Astrocyte (in vitro differentiated cells and primary cell): Measurements from ENCODE around the gene CIDEB. TPM values are rescaled to one million over a fixed set of nuclear protein-coding genes. Genes with fewer than 3 reads are reported as not detected.

Experiments used
- DNase-seq: peaks from one replicate; pipeline ENCODE4 v3.0.0-alpha.2; 2010; ENCODE audit warnings: low read depth
- FAIRE-seq: peaks from 2 replicates; lab custom pipeline; 2011; peaks lifted over from hg19 to GRCh38; lab: Jason Lieb, UNC
- H2AFZ ChIP-seq: 2 replicates; pipeline ENCODE4 v1.6.0; 2012; ENCODE audit warnings: low read depth, low read length, inconsistent platforms
- H3K27ac ChIP-seq: 2 replicates; pipeline ENCODE4 v1.5.1; 2011; ENCODE audit warnings: low read depth, low read length, inconsistent platforms
- H3K27me3 ChIP-seq: 2 replicates; pipeline ENCODE4 v1.6.0; 2011; ENCODE audit warnings: low read length, inconsistent platforms; ENCODE audit not compliant: insufficient read depth
- H3K36me3 ChIP-seq: 2 replicates; pipeline ENCODE4 v1.5.1; 2011; ENCODE audit warnings: low read length, inconsistent platforms; ENCODE audit not compliant: insufficient read depth
- H3K4me1 ChIP-seq: 2 replicates; pipeline ENCODE4 v1.5.1; 2011; ENCODE audit warnings: low read length, inconsistent platforms; ENCODE audit not compliant: insufficient read depth
- H3K4me2 ChIP-seq: 2 replicates; pipeline ENCODE4 v1.6.0; 2012; ENCODE audit warnings: low read length, inconsistent platforms
- H3K4me3 ChIP-seq: 2 replicates; pipeline ENCODE4 v1.5.1; 2011; ENCODE audit warnings: low read depth, mild to moderate bottlenecking, low read length, inconsistent platforms; ENCODE audit not compliant: insufficient read depth
- H3K79me2 ChIP-seq: 2 replicates; pipeline ENCODE4 v1.6.0; 2012; ENCODE audit warnings: mild to moderate bottlenecking, low read length, inconsistent platforms; ENCODE audit not compliant: insufficient read depth
- H3K9ac ChIP-seq: 2 replicates; pipeline ENCODE4 v1.6.0; 2012; ENCODE audit warnings: mild to moderate bottlenecking, low read length, inconsistent platforms
- H3K9me3 ChIP-seq: 2 replicates; pipeline ENCODE4 v1.5.1; 2012; ENCODE audit warnings: low read depth, mild to moderate bottlenecking, low read length, inconsistent platforms; ENCODE audit not compliant: insufficient read depth
- H4K20me1 ChIP-seq: 2 replicates; pipeline ENCODE4 v1.6.0; 2012; ENCODE audit warnings: low read length, inconsistent platforms; ENCODE audit not compliant: insufficient read depth
- H3K27ac Mint-ChIP-seq: one replicate; pipeline ENCODE4 v1.8.0; 2021; ENCODE audit warnings: mild to moderate bottlenecking, mixed read lengths; ENCODE audit not compliant: unreplicated experiment
- H3K27me3 Mint-ChIP-seq: one replicate; pipeline ENCODE4 v1.8.0; 2021; ENCODE audit warnings: low read depth, mixed read lengths; ENCODE audit not compliant: unreplicated experiment
- H3K36me3 Mint-ChIP-seq: one replicate; pipeline ENCODE4 v1.8.0; 2021; ENCODE audit warnings: low read depth, mixed read lengths; ENCODE audit not compliant: unreplicated experiment
- H3K4me1 Mint-ChIP-seq: one replicate; pipeline ENCODE4 v1.8.0; 2021; ENCODE audit warnings: low read depth, mixed read lengths; ENCODE audit not compliant: unreplicated experiment
- H3K4me3 Mint-ChIP-seq: one replicate; pipeline ENCODE4 v1.8.0; 2021; ENCODE audit warnings: mild to moderate bottlenecking, moderate library complexity, mixed read lengths; ENCODE audit not compliant: unreplicated experiment
- H3K9me3 Mint-ChIP-seq: one replicate; pipeline ENCODE4 v1.8.0; 2021; ENCODE audit warnings: mild to moderate bottlenecking, mixed read lengths; ENCODE audit not compliant: unreplicated experiment
- CTCF ChIP-seq: IDR thresholded peaks from 2 replicates; pipeline ENCODE4 v1.5.1; 2011; ENCODE audit warnings: low read depth, mild to moderate bottlenecking, inconsistent platforms, low read length, moderate library complexity; ENCODE audit not compliant: insufficient read depth
- EZH2 ChIP-seq: IDR thresholded peaks from 2 replicates; pipeline ENCODE4 v1.6.1; 2012; ENCODE audit warnings: mild to moderate bottlenecking, low read length, inconsistent platforms; ENCODE audit not compliant: insufficient read depth
- total RNA-seq: library from RNA; stranded (reverse); gene quantifications from 2 replicates; pipeline ENCODE4 v1.2.1, GENCODE V29; 2021

Gene CIDEB
- total RNA-seq, 1 donor from 2014 or later = not detected

GRCh38 chr14:24282736-24283135 is 25.0 kb downstream of the CIDEB start:
- Histone ChIP-seq H3K27ac (no peak overlapping the region), H3K79me2 (no peaks in the 10 kb centered on the region), H3K27me3 (no peaks in the 10 kb centered on the region), H3K9me3 (no peaks in the 10 kb centered on the region), H3K9ac (no peak overlapping the region), H3K4me2 (no peak overlapping the region), H3K4me1 (no peaks in the 10 kb centered on the region), H4K20me1 (peaks cover 12% of the 10 kb centered on the region), H3K36me3 (no peaks in the 10 kb centered on the region), H2AFZ (no peak overlapping the region), H3K4me3 (no peak overlapping the region)
- Mint-ChIP-seq H3K36me3 (peaks cover 14% of the 10 kb centered on the region), H3K9me3 (no peaks in the 10 kb centered on the region), H3K27me3 (no peaks in the 10 kb centered on the region), H3K27ac (no peak overlapping the region), H3K4me3 (no peak overlapping the region), H3K4me1 (peaks cover 12% of the 10 kb centered on the region)
- TF ChIP-seq EZH2 (no peak), CTCF (no peak)
- FAIRE-seq = no peak
- DNase-seq = no peak

- DNase-seq = no peak
- no peaks in the 10 kb centered on the region for H3K9me3 Mint-ChIP-seq
These were observed 26.1 kb downstream of the CIDEB start for GRCh38 chr14:24281636-24282035.

More at GRCh38 chr14:24281636-24282035, 26.1 kb downstream of the CIDEB start:
- H3K27ac ChIP-seq = no peak overlapping the region
- no peak overlapping the region for H3K4me2 ChIP-seq
- H3K36me3 ChIP-seq = no peaks in the 10 kb centered on the region
- no peak overlapping the region for H3K4me3 Mint-ChIP-seq
- H3K79me2 ChIP-seq = no peaks in the 10 kb centered on the region
- H3K9me3 ChIP-seq = no peaks in the 10 kb centered on the region
- no peak overlapping the region for H3K27ac Mint-ChIP-seq
- no peaks in the 10 kb centered on the region for H3K4me1 ChIP-seq
- no peaks in the 10 kb centered on the region for H3K27me3 ChIP-seq
- H3K4me1 Mint-ChIP-seq = peaks cover 12% of the 10 kb centered on the region
- FAIRE-seq = no peak
- no peak overlapping the region for H3K9ac ChIP-seq
- no peak for TF ChIP-seq CTCF
- no peak for TF ChIP-seq EZH2
- H2AFZ ChIP-seq = no peak overlapping the region
- H3K4me3 ChIP-seq = no peak overlapping the region
- H4K20me1 ChIP-seq = peaks cover 18% of the 10 kb centered on the region
- H3K36me3 Mint-ChIP-seq = peaks cover 20% of the 10 kb centered on the region
- H3K27me3 Mint-ChIP-seq = no peaks in the 10 kb centered on the region
